ENCODE results near the gene ATRNL1. TPM values are rescaled to one million over a fixed set of nuclear protein-coding genes. Genes with fewer than 3 reads are reported as not detected.

The ATRNL1 gene
- total RNA-seq, 4 donors from 2014 or later, result 0.93 to 19.0 (median 8.7) TPM

DNA sequence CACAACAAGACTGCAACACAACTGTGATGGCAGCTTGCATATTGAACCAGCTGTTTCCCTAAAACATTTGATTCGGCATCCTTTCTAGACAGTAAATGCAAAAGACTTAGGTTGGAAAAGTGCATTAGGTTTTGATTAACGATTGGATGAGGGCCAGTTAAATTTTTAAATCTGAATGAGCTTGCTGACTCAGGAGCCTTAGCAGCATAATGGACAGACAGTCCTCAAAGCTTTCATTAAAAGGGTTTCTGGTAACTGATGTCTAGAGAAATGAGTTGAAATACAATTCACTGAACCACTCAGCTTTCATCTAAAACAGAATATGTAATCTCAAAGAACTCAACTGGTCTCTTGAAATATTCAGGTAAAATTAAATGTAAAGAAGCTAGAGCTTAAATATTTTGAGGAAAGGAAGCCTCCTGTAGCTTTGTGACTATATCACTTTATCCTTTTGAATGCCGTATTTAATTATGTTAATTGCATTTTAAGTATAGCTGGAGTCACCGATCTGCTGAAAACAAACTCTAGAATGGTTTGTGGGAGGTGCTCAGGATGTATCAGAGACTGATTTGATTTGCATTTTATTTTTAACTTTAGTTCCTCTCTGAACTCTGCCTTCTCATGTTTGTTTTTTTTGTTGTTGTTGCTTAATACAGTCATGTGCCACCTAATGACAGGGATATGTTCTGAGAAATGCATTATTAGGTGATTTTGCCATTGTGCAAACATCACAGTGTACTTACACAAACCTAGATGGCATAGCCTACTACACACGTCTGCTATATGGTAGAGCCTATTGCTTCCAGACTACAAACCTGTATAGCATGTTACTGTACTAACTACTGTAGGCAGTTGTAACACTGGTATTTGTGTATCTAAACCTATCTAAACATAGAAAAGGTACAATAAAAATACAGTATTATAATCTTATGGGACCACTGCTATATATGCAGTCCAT is 29.2 kb upstream of the ATRNL1 start:
- no peak for ATAC-seq
- TF ChIP-seq, protein P1, sequence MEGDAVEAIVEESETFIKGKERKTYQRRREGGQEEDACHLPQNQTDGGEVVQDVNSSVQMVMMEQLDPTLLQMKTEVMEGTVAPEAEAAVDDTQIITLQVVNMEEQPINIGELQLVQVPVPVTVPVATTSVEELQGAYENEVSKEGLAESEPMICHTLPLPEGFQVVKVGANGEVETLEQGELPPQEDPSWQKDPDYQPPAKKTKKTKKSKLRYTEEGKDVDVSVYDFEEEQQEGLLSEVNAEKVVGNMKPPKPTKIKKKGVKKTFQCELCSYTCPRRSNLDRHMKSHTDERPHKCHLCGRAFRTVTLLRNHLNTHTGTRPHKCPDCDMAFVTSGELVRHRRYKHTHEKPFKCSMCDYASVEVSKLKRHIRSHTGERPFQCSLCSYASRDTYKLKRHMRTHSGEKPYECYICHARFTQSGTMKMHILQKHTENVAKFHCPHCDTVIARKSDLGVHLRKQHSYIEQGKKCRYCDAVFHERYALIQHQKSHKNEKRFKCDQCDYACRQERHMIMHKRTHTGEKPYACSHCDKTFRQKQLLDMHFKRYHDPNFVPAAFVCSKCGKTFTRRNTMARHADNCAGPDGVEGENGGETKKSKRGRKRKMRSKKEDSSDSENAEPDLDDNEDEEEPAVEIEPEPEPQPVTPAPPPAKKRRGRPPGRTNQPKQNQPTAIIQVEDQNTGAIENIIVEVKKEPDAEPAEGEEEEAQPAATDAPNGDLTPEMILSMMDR (IDR thresholded peaks at IDR 0.05), result no peak
- TF ChIP-seq POLR2AphosphoS5 (IDR thresholded peaks at IDR 0.05) (no peak), EP300 (IDR thresholded peaks at IDR 0.05) (no peak), POLR2A (IDR thresholded peaks at IDR 0.05) (no peak)

DNA sequence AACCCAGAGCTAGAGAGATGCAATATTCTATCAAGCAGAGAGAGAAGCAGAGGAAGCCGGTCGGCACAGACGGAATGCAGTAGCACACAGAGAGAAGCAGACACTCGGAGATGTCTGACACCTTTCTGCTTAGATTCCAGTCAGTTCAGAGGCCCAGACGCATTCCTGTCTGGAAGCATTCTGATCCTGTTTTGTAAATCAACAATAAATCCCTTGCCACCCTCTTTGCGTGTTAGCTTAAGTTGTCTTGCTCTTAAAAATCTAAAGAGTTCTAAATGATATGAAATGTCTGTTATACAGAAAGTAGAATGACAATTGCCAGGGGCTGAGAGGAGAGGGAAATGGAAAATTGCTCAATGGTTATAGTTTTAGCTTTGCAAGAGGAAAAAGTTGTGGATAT is 27.4 kb upstream of the ATRNL1 start:
- H3K36me3 ChIP-seq, result no peaks in the 10 kb centered on the region
- 57 to 60% methylated on average over 6 of the region's 6 CpGs for WGBS, 2 donors (ENCODE audit: low coverage in 1 of 2)
- H3K27me3 ChIP-seq, result peaks cover 4% of the 10 kb centered on the region
- H3K27ac ChIP-seq, result no peak overlapping the region
- no peaks in the 10 kb centered on the region for H3K9me3 ChIP-seq
- no peaks in the 10 kb centered on the region for H3K4me1 ChIP-seq
- no peak for ATAC-seq
- TF ChIP-seq POLR2A (IDR thresholded peaks at IDR 0.05) (no peak), POLR2AphosphoS5 (IDR thresholded peaks at IDR 0.05) (no peak), EP300 (IDR thresholded peaks at IDR 0.05) (no peak)
- TF ChIP-seq, protein P1 (IDR thresholded peaks at IDR 0.05), result no peak
- H3K4me3 ChIP-seq, result no peak overlapping the region

More for the DNA sequence above, 29.2 kb upstream of the ATRNL1 start:
- Histone ChIP-seq H3K27me3 (peaks cover 8% of the 10 kb centered on the region), H3K4me3 (no peak overlapping the region), H3K27ac (no peak overlapping the region), H3K9me3 (no peaks in the 10 kb centered on the region), H3K4me1 (no peaks in the 10 kb centered on the region), H3K36me3 (no peaks in the 10 kb centered on the region)
- WGBS, 2 donors (ENCODE audit: low coverage in 1 of 2), result 58% methylated on average over 5 of the region's 5 CpGs

DNA sequence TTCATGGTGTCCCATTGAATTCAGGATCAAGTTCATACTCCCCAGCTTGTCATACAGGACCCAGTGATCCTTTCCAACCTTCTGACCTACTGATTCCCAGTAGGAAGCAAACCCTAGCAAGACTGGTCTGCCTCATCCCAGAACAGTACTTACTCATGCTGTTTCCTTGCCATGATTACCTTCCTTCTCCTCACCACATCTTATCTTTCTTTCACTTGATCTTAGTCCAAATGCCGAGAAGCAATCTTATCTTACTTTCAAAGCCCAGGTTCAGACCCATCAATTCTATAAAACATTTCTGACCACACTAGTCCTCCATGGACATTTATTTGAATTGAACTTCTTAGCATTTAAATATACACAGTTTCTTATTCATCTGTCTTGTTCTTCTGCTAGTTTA is 26.6 kb upstream of the ATRNL1 start:
- Histone ChIP-seq H3K27me3 (peaks cover 4% of the 10 kb centered on the region), H3K4me3 (no peak overlapping the region), H3K9me3 (no peaks in the 10 kb centered on the region), H3K27ac (no peak overlapping the region), H3K4me1 (no peaks in the 10 kb centered on the region), H3K36me3 (no peaks in the 10 kb centered on the region)
- WGBS, 2 donors (ENCODE audit: low coverage in 1 of 2), result 0 to 100% methylated on average over 1 of the region's 1 CpG
- TF ChIP-seq POLR2A (IDR thresholded peaks at IDR 0.05), result no peak
- TF ChIP-seq, protein P1 (IDR thresholded peaks at IDR 0.05), result no peak
- TF ChIP-seq POLR2AphosphoS5 (IDR thresholded peaks at IDR 0.05), result no peak
- TF ChIP-seq EP300 (IDR thresholded peaks at IDR 0.05), result no peak
- no peak for ATAC-seq

DNA sequence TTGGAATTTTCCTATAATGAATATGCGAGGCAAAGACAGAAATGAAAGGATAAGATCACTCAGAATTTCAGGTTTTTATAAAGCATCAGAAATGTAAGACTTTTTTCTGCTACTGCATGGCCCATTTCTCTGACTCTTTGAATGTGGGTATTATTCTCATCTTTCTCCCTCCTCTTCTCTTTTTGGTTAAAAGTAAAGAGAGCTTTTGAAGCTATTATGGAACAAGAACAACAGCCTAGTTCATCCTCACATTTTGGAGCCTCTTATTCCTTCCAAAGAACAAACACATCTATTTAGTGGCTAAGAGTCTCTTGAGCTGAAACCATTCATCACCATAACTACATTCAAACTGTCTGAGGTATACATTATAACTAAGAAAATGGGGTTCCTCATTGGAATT is 19.4 kb upstream of the ATRNL1 start:
- no peak overlapping the region for H3K27ac ChIP-seq
- H3K4me3 ChIP-seq, result no peak overlapping the region
- no peaks in the 10 kb centered on the region for H3K4me1 ChIP-seq
- WGBS, 2 donors (ENCODE audit: low coverage in 1 of 2), result 62 to 80% methylated on average over 1 of the region's 1 CpG
- no peak for TF ChIP-seq EP300 (IDR thresholded peaks at IDR 0.05)
- no peak for TF ChIP-seq POLR2A (IDR thresholded peaks at IDR 0.05)
- TF ChIP-seq POLR2AphosphoS5 (IDR thresholded peaks at IDR 0.05), result no peak
- TF ChIP-seq, protein P1 (IDR thresholded peaks at IDR 0.05), result no peak
- peaks cover 0 to 9% (median 0%) of the 10 kb centered on the region in 3 donors for H3K9me3 ChIP-seq
- no peaks in the 10 kb centered on the region for H3K27me3 ChIP-seq
- ATAC-seq, result no peak
- no peaks in the 10 kb centered on the region for H3K36me3 ChIP-seq

DNA sequence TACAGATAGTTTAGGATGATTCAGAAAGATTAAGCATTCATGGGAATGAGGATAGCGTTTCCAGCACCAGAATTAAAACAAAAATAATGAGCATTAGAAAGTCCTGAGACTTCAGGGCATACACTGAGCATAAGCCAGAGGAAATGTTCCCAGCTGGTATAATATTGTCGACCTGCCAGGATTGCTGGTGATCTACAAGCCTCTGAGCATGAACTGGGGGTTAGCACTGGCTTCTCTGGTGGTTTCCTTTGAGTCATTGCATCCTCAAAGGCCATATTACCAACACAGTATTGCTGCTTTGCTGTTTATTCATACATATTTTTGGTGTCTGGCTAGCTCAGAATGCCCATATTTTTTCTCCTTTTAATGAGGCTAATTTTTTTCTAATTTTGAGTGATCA is 10.7 kb upstream of the ATRNL1 start:
- Histone ChIP-seq H3K36me3 (no peaks in the 10 kb centered on the region), H3K27ac (no peak overlapping the region), H3K4me3 (no peak overlapping the region), H3K27me3 (no peaks in the 10 kb centered on the region), H3K9me3 (peaks cover 0 to 15% (median 0%) of the 10 kb centered on the region in 3 donors), H3K4me1 (peaks cover 0 to 6% (median 0%) of the 10 kb centered on the region in 3 donors)
- no peak for TF ChIP-seq POLR2A (IDR thresholded peaks at IDR 0.05)
- TF ChIP-seq POLR2AphosphoS5 (IDR thresholded peaks at IDR 0.05), result no peak
- TF ChIP-seq, protein P1 (IDR thresholded peaks at IDR 0.05), result no peak
- TF ChIP-seq EP300 (IDR thresholded peaks at IDR 0.05), result no peak
- no peak for ATAC-seq
- WGBS, 2 donors (ENCODE audit: low coverage in 1 of 2), result 20 to 33% methylated on average over 2 of the region's 2 CpGs
